Heart left ventricle (tissue), 16 donors: Measurements from ENCODE around the gene DCDC1. TPM values are rescaled to one million over a fixed set of nuclear protein-coding genes. Genes with fewer than 3 reads are reported as not detected.
A peak's percentile ranks its signal among the peaks of the same experiment; 100 is the strongest.

Experiments
- ATAC-seq, 4 donors: fragments of 200-7000 bp; cut with Tn5 transposase; one replicate each; pipeline ENCODE4 v1.9.1; 2020 to 2022; ENCODE audit warnings: moderate library complexity in 4 of 4, mild to moderate bottlenecking in 3 of 4, moderate number of reproducible peaks in 1 of 4
- DNase-seq, 5 donors: peaks; one replicate each; pipeline ENCODE4 v3.0.0-alpha.2; 2020
- H3K27ac ChIP-seq, 12 donors: fragments of 200-600 bp; sonication (generic) in 4 of 12; one replicate each; pipeline versions ENCODE4 v1.5.0 to v1.8.0; 2016 to 2022; ENCODE audit warnings: mild to moderate bottlenecking in 2 of 12
- H3K27me3 ChIP-seq, 9 donors: fragments of 200-600 bp; sonication (generic) in 2 of 9; one replicate each; pipeline versions ENCODE4 v1.5.1 to v1.8.0; 2016 to 2022; ENCODE audit warnings: mild to moderate bottlenecking in 3 of 9
- H3K36me3 ChIP-seq, 9 donors: fragments of 200-600 bp; sonication (generic) in 2 of 9; one replicate each; pipeline versions ENCODE4 v1.5.0 to v1.8.0; 2018 to 2022; ENCODE audit warnings: mild to moderate bottlenecking in 2 of 9
- H3K4me1 ChIP-seq, 12 donors: fragments of 200-600 bp; sonication (generic) in 4 of 12; one replicate each; pipeline versions ENCODE4 v1.5.0 to v1.8.0; 2016 to 2022; ENCODE audit warnings: mild to moderate bottlenecking in 3 of 12
- H3K4me3 ChIP-seq, 12 donors: fragments of 200-600 bp; sonication (generic) in 4 of 12; one replicate each; pipeline versions ENCODE4 v1.5.0 to v1.8.0; 2017 to 2022; ENCODE audit warnings: mild to moderate bottlenecking in 9 of 12, moderate library complexity in 4 of 12
- H3K9me3 ChIP-seq, 12 donors: fragments of 200-600 bp; sonication (generic) in 4 of 12; one replicate each; pipeline versions ENCODE4 v1.5.0 to v1.8.0; 2016 to 2022; ENCODE audit warnings: mild to moderate bottlenecking in 1 of 12
- POLR2A ChIP-seq, 2 donors: fragments of 450-650 bp; IDR thresholded peaks; one replicate each; pipeline ENCODE4 v1.6.1; 2017; ENCODE audit warnings: antibody characterized with exemption in 2 of 2, mild to moderate bottlenecking in 2 of 2, moderate library complexity in 2 of 2
- WGBS, 4 donors: extraction: QIAGEN DNeasy Blood & Tissue Kit in 2 of 4; methylation state at CpG; one replicate each; pipeline versions ENCODE4 v1.1.5 to v1.1.7; 2013 to 2018; 5-methylcytosine and 5-hydroxymethylcytosine counted together
- intact Hi-C, 10 donors: fragments of 100-400 bp; cut with DNase I; formaldehyde crosslinking; loops; one replicate each; pipeline versions ENCODE4 v1.11.1 to v1.14.2; 2022
- long read RNA-seq, 3 donors: library from polyadenylated mRNA; unstranded; transcript quantifications; one replicate each; pipeline ENCODE4 v2.0.0, GENCODE V29; 2020 to 2021
- polyA plus RNA-seq, 2 donors: library from polyadenylated mRNA; stranded (reverse); fragments of 200-250 nt; gene quantifications; one replicate each; pipeline ENCODE4 v1.2.3, GENCODE V29; 2013
- total RNA-seq, 9 donors: library from RNA; depleted of rRNA in 2 of 9; stranded (reverse); fragments of >200 nt in 2 of 9; fragmentation: NEBNext Ultra II Directional in 3 of 9; extraction: Animal tissue kit (Norgen Biotek cat#: 25700) in 3 of 9; gene quantifications; one replicate each; pipeline versions ENCODE4 v1.1.0 to v1.2.4, GENCODE V29; 2016 to 2023
- TF ChIP-seq, protein P1 (sequence below), 12 donors: fragments of 200-600 bp; sonication (generic) in 4 of 12; IDR thresholded peaks; one replicate each; pipeline versions ENCODE4 v1.5.0 to v1.8.0; 2018 to 2022; ENCODE audit warnings: antibody characterized with exemption in 12 of 12, mild to moderate bottlenecking in 5 of 12
- donor health status: ischemic (EF 13 %, LVEDD 7.1; RV severe dilation, severe dysfunction).
- donor health status: healthy with polysubstance abuse.
- donor health status: DM: no; HTN: yes; CAD: no.
- donor health status: DM: no; HTN: no; CAD: no.
- donor health status: ischemic (EF 25% LVEDD 6.9; RV normal size, moderate dysfunction).
- donor health status: ischemic (EF 25% LVEDD 5.7; RV mildly dilated, moderate dysfunction).
- donor health status: healthy.
- donor health status: DM: yes; HTN: yes; CAD: no.
- donor health status: ischemic (EF 35%, LVEDD 5.7; RV mildly dilated, moderate dysfunction).
- donor health status: nonischemic (EF 11% LVEDD 7.7; RV severe dilation, severe dysfunction).
- donor health status: DM: yes; HTN: yes; CAD: no.
- donor health status: PGD.
- donor health status: ischemic (EF 29% LVEDD 5.4; RV normal size, mild dysfunction).
- donor health status: nonischemic (EF 23%, LVEDD 6.1; RV moderate dilation, normal function).

The DCDC1 gene
- total RNA-seq = 1 to 10 TPM in 1 of 9 donors, under 1 TPM in 2, not detected in 6; 0.07 to 1.0 (median 0.16) TPM
- polyA plus RNA-seq = under 1 TPM in 1 of 2 donors, not detected in 1; 0.08 TPM
- long read RNA-seq, donor 1, partial matches to known transcripts = 0 of 1 reads
- long read RNA-seq, donor 1, other reads (novel, unspliced or antisense) = 1 of 1 reads
- long read RNA-seq, donor 2 = 0 reads
- long read RNA-seq, donor 3 = 0 reads

GRCh38 chr11:31369348-31370329 lies at the start of gene DCDC1, which contains the start of gene DNAJC24:
Gene DCDC1 (minus strand): TSS chr11:31369739. CDS start chr11:31328280, 41,459 bp downstream.
Gene DNAJC24 (plus strand): TSS chr11:31369860. CDS start chr11:31370749, 889 bp downstream.
- intact Hi-C loops = no loop called here
- H3K27me3 ChIP-seq = peaks cover 0 to 4% (median 0%) of the 10 kb centered on the region in 9 donors
- WGBS, 4 donors = 0 to 1% (median 1%) methylated on average over 51 to 53 of the region's 53 CpGs
- peak; percentile 89 to 95 (median 92) for DNase-seq
- H3K36me3 ChIP-seq = peaks cover 0 to 3% (median 0%) of the 10 kb centered on the region in 9 donors
- TF ChIP-seq POLR2A (IDR thresholded peaks at IDR 0.05) = peak in 1 of 2 donors; percentile 63
- TF ChIP-seq, protein P1, sequence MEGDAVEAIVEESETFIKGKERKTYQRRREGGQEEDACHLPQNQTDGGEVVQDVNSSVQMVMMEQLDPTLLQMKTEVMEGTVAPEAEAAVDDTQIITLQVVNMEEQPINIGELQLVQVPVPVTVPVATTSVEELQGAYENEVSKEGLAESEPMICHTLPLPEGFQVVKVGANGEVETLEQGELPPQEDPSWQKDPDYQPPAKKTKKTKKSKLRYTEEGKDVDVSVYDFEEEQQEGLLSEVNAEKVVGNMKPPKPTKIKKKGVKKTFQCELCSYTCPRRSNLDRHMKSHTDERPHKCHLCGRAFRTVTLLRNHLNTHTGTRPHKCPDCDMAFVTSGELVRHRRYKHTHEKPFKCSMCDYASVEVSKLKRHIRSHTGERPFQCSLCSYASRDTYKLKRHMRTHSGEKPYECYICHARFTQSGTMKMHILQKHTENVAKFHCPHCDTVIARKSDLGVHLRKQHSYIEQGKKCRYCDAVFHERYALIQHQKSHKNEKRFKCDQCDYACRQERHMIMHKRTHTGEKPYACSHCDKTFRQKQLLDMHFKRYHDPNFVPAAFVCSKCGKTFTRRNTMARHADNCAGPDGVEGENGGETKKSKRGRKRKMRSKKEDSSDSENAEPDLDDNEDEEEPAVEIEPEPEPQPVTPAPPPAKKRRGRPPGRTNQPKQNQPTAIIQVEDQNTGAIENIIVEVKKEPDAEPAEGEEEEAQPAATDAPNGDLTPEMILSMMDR (IDR thresholded peaks at IDR 0.05) = no peak
- H3K4me1 ChIP-seq = peaks cover 0 to 19% (median 9%) of the 10 kb centered on the region in 12 donors
- peak; percentile 98 to 100 (median 100) for ATAC-seq
- no peaks in the 10 kb centered on the region for H3K9me3 ChIP-seq
- peak within 1 kb of the TSS in 11 of 12 donors; percentile 51 to 84 (median 63) for H3K27ac ChIP-seq
- peak within 1 kb of the TSS; percentile 34 to 96 (median 78) for H3K4me3 ChIP-seq

DNA sequence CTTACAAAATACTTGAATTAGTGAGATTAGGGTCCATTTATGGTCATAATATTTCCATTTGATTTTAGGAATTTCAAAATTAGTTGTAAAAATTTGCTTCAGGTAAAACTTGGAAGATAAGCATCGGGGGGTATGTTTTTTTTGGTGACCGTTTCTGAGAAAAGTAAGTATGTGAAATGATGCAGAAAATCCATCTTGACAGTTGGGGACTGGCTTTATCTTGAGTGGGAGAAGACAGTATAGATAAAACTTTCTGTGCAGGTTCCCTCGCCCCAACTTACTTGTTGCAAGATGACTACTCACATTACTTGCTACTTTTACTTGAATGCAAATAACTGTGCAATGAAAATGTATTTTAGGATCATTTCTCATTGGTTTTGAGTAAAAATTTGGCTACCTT lies 49.6 kb upstream of the DCDC1 start:
- intact Hi-C loops = no loop called here
- Histone ChIP-seq H3K4me1 (peaks cover 0 to 6% (median 0%) of the 10 kb centered on the region in 12 donors), H3K27me3 (no peaks in the 10 kb centered on the region), H3K9me3 (no peaks in the 10 kb centered on the region), H3K27ac (no peak overlapping the region), H3K36me3 (peaks cover 0 to 7% (median 0%) of the 10 kb centered on the region in 9 donors), H3K4me3 (no peak overlapping the region)
- ATAC-seq (no peak), DNase-seq (no peak)
- TF ChIP-seq, protein P1 (IDR thresholded peaks at IDR 0.05) = no peak
- no peak for TF ChIP-seq POLR2A (IDR thresholded peaks at IDR 0.05)
- WGBS, 4 donors = 75 to 78% (median 77%) methylated on average over 3 of the region's 3 CpGs

DNA sequence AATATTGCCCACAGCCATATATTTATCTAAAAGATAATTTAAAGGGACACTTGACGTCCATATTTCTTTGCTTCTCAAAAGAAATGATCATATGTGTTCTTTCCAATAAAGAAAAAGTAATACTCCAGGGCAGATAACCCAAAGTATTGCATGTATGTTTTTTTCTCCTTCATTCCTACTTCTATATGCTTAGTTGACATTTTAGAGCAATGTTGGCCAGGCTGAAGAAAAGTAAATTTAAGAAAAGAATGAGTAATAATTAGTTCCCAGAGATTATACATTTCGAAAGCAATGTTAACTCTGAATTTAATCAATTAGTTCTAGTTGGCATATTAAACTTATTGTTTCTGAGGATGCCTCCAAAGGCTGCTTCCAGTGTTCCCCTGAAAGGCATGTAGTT lies 48.3 kb upstream of the DCDC1 start:
- intact Hi-C loops = no loop called here
- H3K27ac ChIP-seq = no peak overlapping the region
- ATAC-seq (no peak), DNase-seq (no peak)
- no peaks in the 10 kb centered on the region for H3K9me3 ChIP-seq
- 95 to 98% (median 98%) methylated on average over 2 of the region's 2 CpGs for WGBS, 4 donors
- TF ChIP-seq, protein P1 (IDR thresholded peaks at IDR 0.05) = no peak
- no peak for TF ChIP-seq POLR2A (IDR thresholded peaks at IDR 0.05)
- H3K36me3 ChIP-seq = peaks cover 0 to 7% (median 0%) of the 10 kb centered on the region in 9 donors
- H3K27me3 ChIP-seq = no peaks in the 10 kb centered on the region
- no peak overlapping the region for H3K4me3 ChIP-seq
- peaks cover 0 to 6% (median 0%) of the 10 kb centered on the region in 12 donors for H3K4me1 ChIP-seq

- intact Hi-C loops = no loop called here
- H3K36me3 ChIP-seq = peaks cover 0 to 7% (median 0%) of the 10 kb centered on the region in 9 donors
- H3K27me3 ChIP-seq = no peaks in the 10 kb centered on the region
- H3K4me3 ChIP-seq = no peak overlapping the region
- ATAC-seq (no peak), DNase-seq (no peak)
- H3K27ac ChIP-seq = no peak overlapping the region
- WGBS, 4 donors = 90 to 95% (median 94%) methylated on average over 1 of the region's 1 CpG
- TF ChIP-seq, protein P1 (IDR thresholded peaks at IDR 0.05) = no peak
- TF ChIP-seq POLR2A (IDR thresholded peaks at IDR 0.05) = no peak
- H3K4me1 ChIP-seq = peaks cover 0 to 6% (median 0%) of the 10 kb centered on the region in 12 donors
- H3K9me3 ChIP-seq = no peaks in the 10 kb centered on the region
Measured at GRCh38 chr11:31417357-31417756, 47.8 kb upstream of the DCDC1 start.
